PC-9 (cell line): Measurements from ENCODE around the gene RXFP1. TPM values are rescaled to one million over a fixed set of nuclear protein-coding genes. Genes with fewer than 3 reads are reported as not detected.

Experiments used
- Bru-seq: library from RNA; stranded (reverse); fragments of 400-500 nt; gene quantifications from one replicate; lab custom pipeline; 2021; lab: Mats Ljungman, UMichigan
- BruChase-seq, 2 experiments: library from RNA; stranded (reverse); fragments of 400-500 nt; gene quantifications; one replicate each; lab custom pipeline; 2021; lab: Mats Ljungman, UMichigan
- BruUV-seq: library from RNA; stranded (reverse); fragments of 400-500 nt; replicated peaks from 2 replicates; lab custom pipeline; 2021; lab: Mats Ljungman, UMichigan
- CTCF ChIA-PET: fragments of 300-600 bp; sonication (Branson Sonifier 250); formaldehyde crosslinking; loops from one replicate; lab custom pipeline; 2022; ENCODE audit warnings: antibody characterized with exemption; lab: Charles Lee
- POLR2A ChIA-PET: fragments of 300-600 bp; sonication (Branson Sonifier 250); formaldehyde crosslinking; loops from one replicate; lab custom pipeline; 2022; ENCODE audit warnings: antibody characterized with exemption; ENCODE audit not compliant: unreplicated experiment; lab: Charles Lee
- DNase-seq, 2 experiments: peaks; one replicate each; pipeline versions ENCODE4 v3.0.0 to v3.0.0-alpha.2; 2015 to 2022; ENCODE audit warnings: mixed read lengths in 1 of 2
- H2AFZ ChIP-seq: fragments of 200-600 bp; sonication (generic); 2 replicates; pipeline ENCODE4 v1.8.1; 2017; ENCODE audit warnings: antibody characterized with exemption
- H3F3A ChIP-seq: fragments of 200-600 bp; sonication (generic); 2 replicates; pipeline ENCODE4 v1.8.1; 2017; ENCODE audit warnings: antibody characterized with exemption, mild to moderate bottlenecking, low read depth; ENCODE audit not compliant: insufficient read depth
- H3K27ac ChIP-seq: fragments of 200-600 bp; sonication (generic); 2 replicates; pipeline ENCODE4 v1.6.1; 2016; ENCODE audit warnings: mixed run types
- H3K27me3 ChIP-seq: fragments of 200-600 bp; sonication (generic); 2 replicates; pipeline ENCODE4 v1.6.1; 2016; ENCODE audit warnings: low read depth, mixed run types; ENCODE audit not compliant: insufficient read depth
- H3K36me3 ChIP-seq: fragments of 200-600 bp; sonication (generic); 2 replicates; pipeline ENCODE4 v1.6.1; 2016; ENCODE audit warnings: low read depth, mixed run types
- H3K4me1 ChIP-seq: fragments of 200-600 bp; sonication (generic); replicated peaks from 2 replicates; pipeline ENCODE4 v1.6.1; 2016; ENCODE audit warnings: mixed run types; ENCODE audit not compliant: insufficient read depth
- H3K4me2 ChIP-seq: fragments of 200-600 bp; sonication (generic); 2 replicates; pipeline ENCODE4 v1.6.1; 2017; ENCODE audit warnings: mixed run types
- H3K4me3 ChIP-seq: fragments of 200-600 bp; sonication (generic); 2 replicates; pipeline ENCODE4 v1.6.1; 2016; ENCODE audit warnings: mixed run types
- H3K79me2 ChIP-seq: fragments of 200-600 bp; sonication (generic); 2 replicates; pipeline ENCODE4 v1.6.1; 2017; ENCODE audit warnings: low read depth, mixed run types
- H3K9me2 ChIP-seq: fragments of 200-600 bp; sonication (generic); 2 replicates; pipeline ENCODE4 v1.8.1; 2017; ENCODE audit warnings: mild to moderate bottlenecking; ENCODE audit not compliant: insufficient read depth
- H3K9me3 ChIP-seq: fragments of 200-600 bp; sonication (generic); 2 replicates; pipeline ENCODE4 v1.8.1; 2016; ENCODE audit warnings: low read depth; ENCODE audit not compliant: insufficient read depth
- H4K20me1 ChIP-seq: fragments of 200-600 bp; sonication (generic); 2 replicates; pipeline ENCODE4 v1.8.1; 2017; ENCODE audit not compliant: insufficient read depth
- EZH2 ChIP-seq: fragments of 200-600 bp; sonication (generic); IDR thresholded peaks from 2 replicates; pipeline ENCODE4 v1.8.0; 2017; ENCODE audit warnings: antibody characterized with exemption, low read depth
- intact Hi-C: fragments of 100-400 bp; cut with micrococcal nuclease; formaldehyde crosslinking; loops from one replicate; pipeline ENCODE4 v1.10.0; 2022; ENCODE audit not compliant: unreplicated experiment
- long read RNA-seq: library from polyadenylated mRNA; stranded (forward); transcript quantifications from one replicate; pipeline ENCODE4 v2.0.0, GENCODE V29; 2022
- total RNA-seq: library from RNA; stranded (reverse); gene quantifications from 2 replicates; pipeline ENCODE4 v1.2.3, GENCODE V29; 2021
- TF ChIP-seq, protein P1 (sequence below): fragments of 200-600 bp; sonication (generic); conservative IDR thresholded peaks from 2 replicates; pipeline ENCODE4 v1.6.1; 2017; ENCODE audit warnings: mixed run types, antibody characterized with exemption, mild to moderate bottlenecking, moderate library complexity

Gene RXFP1
- total RNA-seq = not detected in 2 replicates
- Bru-seq, nascent RNA = percentile 2 among the genes with signal in this experiment
- percentile 2 among the genes with signal in this experiment for BruChase-seq, experiment 1, labeled RNA remaining after a 2-hour chase
- BruChase-seq, experiment 2, labeled RNA remaining after a 6-hour chase = percentile 2 among the genes with signal in this experiment
- long read RNA-seq = 0 reads

DNA sequence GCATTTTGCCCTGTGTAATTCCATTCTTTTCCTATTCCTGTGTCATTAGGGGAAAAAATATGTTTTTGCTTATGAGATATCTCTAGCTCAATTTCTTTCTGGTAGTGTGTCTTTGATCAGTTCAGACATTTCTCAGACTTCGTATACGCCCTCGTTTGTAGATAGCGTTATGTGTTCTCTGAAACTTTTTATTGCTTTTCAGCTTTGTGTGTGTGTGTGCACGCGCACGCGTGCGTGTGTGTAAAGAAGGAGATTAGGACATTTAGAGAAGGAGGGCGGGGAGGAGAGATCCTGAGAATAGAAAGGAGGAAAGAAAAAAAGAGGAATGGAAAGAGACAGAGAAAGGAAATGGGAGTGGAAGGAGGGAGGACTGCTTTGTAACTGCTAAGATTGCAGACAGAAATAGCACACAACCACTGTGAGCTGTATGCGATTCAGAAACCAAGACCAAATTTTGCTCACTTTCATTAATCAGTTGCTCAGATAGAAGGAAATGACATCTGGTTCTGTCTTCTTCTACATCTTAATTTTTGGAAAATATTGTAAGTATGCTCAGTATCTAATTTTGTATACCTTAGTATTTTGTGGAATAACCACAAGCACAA, at the start of gene RXFP1:
TSS of gene RXFP1 (plus strand) at position 399 of the 605 bp plus-strand sequence. CDS start at position 494, 95 bp downstream.
- Histone ChIP-seq H3K4me1 (no peaks in the 10 kb centered on the region), H3K27me3 (no peaks in the 10 kb centered on the region), H3K27ac (no peak within 1 kb of the TSS), H3K79me2 (no peaks in the 10 kb centered on the region), H3K9me3 (no peaks in the 10 kb centered on the region), H4K20me1 (no peaks in the 10 kb centered on the region), H3F3A (no peaks in the 10 kb centered on the region), H3K4me2 (no peak within 1 kb of the TSS), H3K9me2 (no peaks in the 10 kb centered on the region), H3K4me3 (no peak within 1 kb of the TSS), H2AFZ (no peak within 1 kb of the TSS), H3K36me3 (no peaks in the 10 kb centered on the region)
- no peak for DNase-seq
- CTCF ChIA-PET = no interaction called here
- BruUV-seq = no TSS peak
- intact Hi-C loops = no loop called here
- POLR2A ChIA-PET = no interaction called here
- TF ChIP-seq, protein P1, sequence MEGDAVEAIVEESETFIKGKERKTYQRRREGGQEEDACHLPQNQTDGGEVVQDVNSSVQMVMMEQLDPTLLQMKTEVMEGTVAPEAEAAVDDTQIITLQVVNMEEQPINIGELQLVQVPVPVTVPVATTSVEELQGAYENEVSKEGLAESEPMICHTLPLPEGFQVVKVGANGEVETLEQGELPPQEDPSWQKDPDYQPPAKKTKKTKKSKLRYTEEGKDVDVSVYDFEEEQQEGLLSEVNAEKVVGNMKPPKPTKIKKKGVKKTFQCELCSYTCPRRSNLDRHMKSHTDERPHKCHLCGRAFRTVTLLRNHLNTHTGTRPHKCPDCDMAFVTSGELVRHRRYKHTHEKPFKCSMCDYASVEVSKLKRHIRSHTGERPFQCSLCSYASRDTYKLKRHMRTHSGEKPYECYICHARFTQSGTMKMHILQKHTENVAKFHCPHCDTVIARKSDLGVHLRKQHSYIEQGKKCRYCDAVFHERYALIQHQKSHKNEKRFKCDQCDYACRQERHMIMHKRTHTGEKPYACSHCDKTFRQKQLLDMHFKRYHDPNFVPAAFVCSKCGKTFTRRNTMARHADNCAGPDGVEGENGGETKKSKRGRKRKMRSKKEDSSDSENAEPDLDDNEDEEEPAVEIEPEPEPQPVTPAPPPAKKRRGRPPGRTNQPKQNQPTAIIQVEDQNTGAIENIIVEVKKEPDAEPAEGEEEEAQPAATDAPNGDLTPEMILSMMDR = no peak
- no peak for TF ChIP-seq EZH2

DNA sequence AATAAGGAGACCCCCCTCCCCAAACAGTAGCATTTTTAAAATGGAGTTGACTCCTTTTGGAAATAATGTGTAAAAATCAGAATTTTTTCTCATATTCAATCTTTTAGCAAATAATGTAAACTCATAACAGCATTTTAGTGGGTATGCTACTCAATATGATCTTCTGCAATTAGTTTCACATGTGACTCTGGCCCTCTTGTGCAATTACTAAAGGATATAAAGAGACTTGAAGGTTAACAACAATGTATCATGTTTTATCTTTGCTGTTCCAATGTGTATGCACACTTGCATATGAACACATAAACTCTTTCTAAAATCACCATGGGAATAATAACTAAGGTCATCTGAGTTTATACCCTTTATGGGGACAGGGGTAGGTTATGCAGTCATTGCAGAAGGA, 39.9 kb upstream of the RXFP1 start:
- Histone ChIP-seq H3K79me2 (no peaks in the 10 kb centered on the region), H2AFZ (no peak overlapping the region), H3K36me3 (no peaks in the 10 kb centered on the region), H3K4me2 (no peak overlapping the region), H3K4me3 (no peak overlapping the region), H3F3A (no peaks in the 10 kb centered on the region), H3K27me3 (no peaks in the 10 kb centered on the region), H3K9me2 (no peaks in the 10 kb centered on the region), H4K20me1 (no peaks in the 10 kb centered on the region), H3K27ac (no peak overlapping the region), H3K4me1 (no peaks in the 10 kb centered on the region), H3K9me3 (no peaks in the 10 kb centered on the region)
- no peak for DNase-seq
- ChIA-PET POLR2A (no interaction called here), CTCF (no interaction called here)
- intact Hi-C loops = no loop called here
- TF ChIP-seq EZH2 = no peak
- no TSS peak for BruUV-seq

DNA sequence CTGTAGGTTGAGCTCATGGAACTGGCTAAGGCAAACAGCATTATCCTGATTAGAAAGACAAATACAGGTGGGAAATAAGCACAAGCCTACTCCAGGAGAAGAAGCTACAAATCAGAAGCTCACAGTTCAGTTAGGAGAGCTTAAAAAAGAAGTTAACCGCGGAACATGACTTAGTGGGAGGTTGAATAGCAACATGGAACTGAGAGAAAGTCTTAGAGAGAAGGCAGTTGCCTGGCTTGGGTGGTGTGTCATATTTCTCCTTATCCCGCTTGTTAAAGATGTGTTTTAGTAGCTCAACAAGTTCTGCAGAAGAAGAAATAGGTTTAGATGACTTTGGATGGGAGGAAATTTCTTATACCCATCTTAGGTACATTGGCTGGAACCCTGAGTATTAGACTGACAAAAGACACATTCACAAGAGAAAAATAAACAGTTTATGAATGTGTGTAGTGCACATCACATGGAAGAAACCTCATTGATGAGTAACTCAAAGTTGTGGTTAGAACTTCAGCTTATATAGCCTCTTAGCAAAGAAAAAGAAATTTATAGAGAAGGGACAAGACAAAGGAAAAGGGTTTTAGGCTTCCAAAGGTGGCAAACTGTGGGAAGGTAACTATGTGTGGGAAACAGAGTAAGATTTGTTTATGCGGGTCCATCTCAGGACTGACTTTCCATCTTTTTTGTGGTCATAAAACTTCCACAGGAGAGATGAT, 37.4 kb upstream of the RXFP1 start:
- H3K4me3 ChIP-seq = no peak overlapping the region
- no peaks in the 10 kb centered on the region for H3K9me3 ChIP-seq
- no peaks in the 10 kb centered on the region for H4K20me1 ChIP-seq
- no peaks in the 10 kb centered on the region for H3K79me2 ChIP-seq
- no peak for DNase-seq
- intact Hi-C loops = no loop called here
- no peak overlapping the region for H2AFZ ChIP-seq
- H3K4me2 ChIP-seq = no peak overlapping the region
- no peaks in the 10 kb centered on the region for H3K36me3 ChIP-seq
- no peak for TF ChIP-seq EZH2
- TF ChIP-seq, protein P1 = no peak
- H3K27ac ChIP-seq = no peak overlapping the region
- no peaks in the 10 kb centered on the region for H3K9me2 ChIP-seq
- H3K4me1 ChIP-seq = no peaks in the 10 kb centered on the region
- no peaks in the 10 kb centered on the region for H3F3A ChIP-seq
- BruUV-seq = no TSS peak
- no peaks in the 10 kb centered on the region for H3K27me3 ChIP-seq
- CTCF ChIA-PET = no interaction called here
- POLR2A ChIA-PET = no interaction called here
